NCI-H2196 treated with DMSO at 0.1 percent for 48 hours (cell line): Measurements from ENCODE around the gene GPR62.
A peak's percentile ranks its signal among the peaks of the same experiment; 100 is the strongest.
"Not testable (repeated sequence)": the region's sequence is repeated elsewhere in the genome, so short reads cannot be mapped to it uniquely, and the experiment has no call there.

Experiments
- DNase-seq: peaks from one replicate; lab custom pipeline; 2025; ENCODE audit not compliant: unreplicated experiment; lab: John Stamatoyannopoulos, UW

Gene GPR62

DNA sequence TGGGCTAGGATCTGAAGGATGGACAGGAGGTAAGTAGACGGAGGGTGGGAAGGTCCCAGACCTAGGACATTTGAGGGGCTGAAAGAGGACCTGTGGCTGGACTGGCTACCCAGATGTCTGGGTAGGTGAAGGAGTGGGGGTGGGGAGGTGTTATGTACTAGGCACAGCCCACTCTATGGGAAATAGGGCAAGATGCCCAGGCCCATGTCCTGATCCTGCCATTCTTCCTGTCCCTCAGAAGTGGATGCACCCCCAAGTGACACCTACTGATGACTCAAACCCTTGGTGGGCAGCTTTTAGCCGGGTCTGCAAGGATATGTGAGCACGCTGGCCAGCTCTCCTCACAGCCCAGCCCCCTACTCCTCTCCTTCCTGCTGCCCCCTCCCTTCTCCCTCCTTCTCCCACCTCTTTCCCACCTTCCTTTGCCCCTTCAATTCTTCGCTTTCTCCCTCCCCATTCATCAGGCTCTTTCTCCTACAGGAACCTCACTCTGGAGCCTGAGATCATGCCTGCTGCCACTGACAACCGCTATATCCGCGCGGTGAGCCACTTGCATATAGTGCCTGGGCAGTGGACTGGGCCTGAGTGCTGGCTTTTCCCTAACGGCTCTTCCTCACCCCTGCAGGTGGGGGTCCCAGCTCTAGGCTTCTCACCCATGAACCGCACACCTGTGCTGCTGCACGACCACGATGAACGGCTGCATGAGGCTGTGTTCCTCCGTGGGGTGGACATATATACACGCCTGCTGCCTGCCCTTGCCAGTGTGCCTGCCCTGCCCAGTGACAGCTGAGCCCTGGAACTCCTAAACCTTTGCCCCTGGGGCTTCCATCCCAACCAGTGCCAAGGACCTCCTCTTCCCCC lies 33.3 kb downstream of the GPR62 start:
- DNase-seq, result no peak

DNA sequence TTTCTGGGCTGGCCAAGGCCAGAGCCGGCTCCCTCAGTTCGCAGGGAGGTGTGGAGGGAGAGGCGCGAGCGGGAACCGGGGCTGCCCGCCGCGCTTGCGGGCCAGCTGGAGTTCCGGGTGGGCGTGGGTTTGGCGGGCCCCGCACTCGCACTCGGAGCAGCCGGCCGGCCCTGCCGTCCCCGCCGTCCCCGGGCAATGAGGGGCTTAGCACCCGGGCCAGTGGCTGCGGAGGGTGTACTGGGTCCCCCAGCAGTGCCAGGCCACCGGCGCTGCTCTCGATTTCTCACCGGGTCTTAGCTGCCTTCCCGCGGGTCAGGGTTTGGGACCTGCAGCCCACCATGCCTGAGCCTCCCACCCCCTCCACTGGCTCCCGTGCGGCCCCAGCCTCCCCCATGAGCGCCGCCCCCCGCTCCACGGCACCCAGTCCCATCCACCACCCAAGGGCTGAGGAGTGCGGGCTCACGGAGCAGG lies 35.4 kb downstream of the GPR62 start:
- not testable (repeated sequence) for DNase-seq

DNA sequence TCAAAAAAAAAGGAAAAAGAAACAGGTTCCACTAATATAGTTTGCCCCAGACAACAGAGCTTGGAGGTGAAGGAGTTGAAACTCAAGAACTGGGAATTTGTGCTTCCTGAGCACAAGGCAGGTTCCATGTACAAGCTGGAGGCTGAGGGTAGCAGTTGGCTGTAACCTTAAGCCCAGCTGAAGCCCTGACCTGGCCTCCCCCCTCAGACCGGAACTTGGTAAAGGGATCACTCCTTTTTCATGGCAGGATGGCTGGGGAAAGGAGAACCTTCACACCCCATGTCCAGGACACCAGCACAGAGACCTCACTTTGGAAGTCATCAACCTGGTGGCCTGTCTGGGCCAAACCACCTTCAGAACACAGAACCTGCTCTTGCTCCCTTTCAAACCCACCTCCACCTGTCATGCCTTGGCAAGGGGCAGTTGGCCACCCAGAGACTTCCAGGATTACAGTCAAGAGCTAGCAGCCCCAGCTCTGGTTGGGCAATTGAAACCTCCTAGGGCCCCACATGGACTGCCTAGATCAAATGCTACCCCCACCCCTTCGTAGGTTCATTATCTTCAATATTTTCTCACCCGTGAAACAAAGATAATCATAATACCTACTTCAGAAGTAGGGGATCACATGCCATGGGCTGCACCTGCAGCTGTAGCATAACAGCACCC lies 37.0 kb downstream of the GPR62 start:
- DNase-seq, result no peak

DNA sequence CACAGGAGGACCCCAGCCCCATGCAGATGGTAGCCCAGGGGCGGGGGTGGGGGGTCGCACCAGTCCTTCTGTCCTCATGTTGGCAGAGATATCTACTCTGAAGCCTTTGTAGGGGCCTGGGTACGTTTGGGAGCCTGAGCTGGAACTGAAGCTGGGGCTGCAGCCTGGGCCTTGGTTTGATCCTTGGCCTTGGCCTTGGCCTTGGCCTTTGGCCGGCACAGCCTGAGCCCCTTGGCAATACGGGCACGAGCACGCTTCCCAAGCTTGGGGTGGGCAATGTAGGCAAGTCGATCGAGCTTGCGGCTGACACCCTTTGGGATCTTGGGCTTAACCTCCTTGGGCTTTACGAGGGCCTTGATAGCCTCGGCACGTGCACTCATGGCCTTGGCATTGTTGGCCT lies 38.5 kb downstream of the GPR62 start:
- DNase-seq, result not testable (repeated sequence)

DNA sequence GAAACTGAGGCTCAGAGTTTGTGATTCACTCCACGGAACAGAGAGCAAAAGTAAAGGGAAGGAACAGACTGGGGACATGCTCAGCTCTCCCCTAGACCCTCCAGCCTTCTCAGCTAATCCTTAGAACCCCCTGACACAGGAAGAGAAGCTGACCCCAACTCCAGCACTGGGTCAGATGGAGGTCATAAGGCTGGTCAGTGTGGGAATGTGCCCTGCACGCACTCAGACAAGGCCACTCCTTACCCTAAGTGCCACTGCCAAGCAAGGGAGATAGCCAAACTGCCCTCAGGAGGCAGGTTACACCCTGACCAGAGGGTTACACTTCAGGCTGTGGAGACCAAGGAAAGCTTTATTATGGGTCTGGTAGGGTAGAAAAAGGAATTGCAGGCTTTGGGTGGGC lies 39.3 kb downstream of the GPR62 start:
- DNase-seq, result no peak

DNA sequence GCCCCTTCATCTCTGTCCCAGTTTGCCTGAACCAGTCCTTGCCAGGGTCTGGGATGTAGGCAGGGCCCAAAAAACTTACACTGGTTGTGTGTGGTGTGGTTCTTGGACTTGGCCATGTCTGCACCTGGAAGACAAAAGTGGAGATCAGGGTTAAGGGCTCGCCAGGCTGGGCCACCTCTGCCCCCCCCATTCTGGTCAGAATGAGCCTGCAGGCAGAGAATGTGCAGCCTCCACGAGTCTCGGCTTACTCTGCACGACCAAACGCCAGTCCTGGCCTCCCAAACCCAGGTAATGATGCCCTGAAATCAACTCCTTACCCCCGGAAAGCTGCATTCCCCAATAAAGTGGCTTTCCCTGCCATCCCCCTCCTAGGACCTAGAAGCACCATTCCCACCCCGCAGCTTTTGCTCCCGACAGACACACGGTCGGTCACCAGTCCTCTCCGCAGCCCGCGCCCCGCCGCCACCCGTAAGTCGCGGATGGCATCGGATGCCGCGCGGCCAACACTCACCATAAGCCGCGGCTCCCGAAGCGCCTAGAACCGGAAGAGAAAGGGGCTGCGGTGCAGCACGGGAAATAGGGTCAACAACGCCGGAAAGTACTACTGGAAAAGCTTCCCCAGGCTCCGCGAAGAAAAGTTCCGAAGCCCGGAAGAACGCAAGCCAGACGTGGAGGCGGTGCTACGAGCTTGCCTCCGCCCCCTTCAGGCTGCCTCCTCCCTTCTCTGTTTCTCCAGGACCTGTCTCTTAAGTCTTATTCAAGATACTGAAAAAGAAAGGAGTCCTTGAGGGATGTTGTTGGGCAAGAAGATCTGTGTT lies 40.4 kb downstream of the GPR62 start, which contains the start of gene RPL29:
Gene RPL29 (minus strand): TSS at position 550 of the 818 bp plus-strand sequence. CDS start 434 bp downstream, at position 116.
- DNase-seq, result peak; percentile 68

DNA sequence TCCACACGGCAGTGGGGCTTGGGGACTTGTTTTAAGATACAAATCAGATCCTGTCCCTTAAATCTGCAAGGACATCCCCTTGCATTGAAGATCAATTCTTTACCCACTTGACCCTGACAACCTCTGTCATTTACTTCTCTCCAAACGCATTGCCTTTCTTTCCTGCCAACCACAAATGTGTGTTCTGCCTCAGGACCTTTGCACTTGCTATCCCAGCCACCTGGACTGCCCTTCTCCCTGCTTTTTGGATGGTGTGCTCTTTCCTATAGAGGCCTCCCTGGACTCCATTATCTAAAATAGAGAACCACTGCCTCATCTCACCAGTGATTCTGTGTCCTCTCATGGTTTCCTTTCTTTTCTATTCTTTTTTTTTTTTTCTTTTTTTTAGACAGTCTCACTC lies 42.0 kb downstream of the GPR62 start:
- DNase-seq, result no peak

DNA sequence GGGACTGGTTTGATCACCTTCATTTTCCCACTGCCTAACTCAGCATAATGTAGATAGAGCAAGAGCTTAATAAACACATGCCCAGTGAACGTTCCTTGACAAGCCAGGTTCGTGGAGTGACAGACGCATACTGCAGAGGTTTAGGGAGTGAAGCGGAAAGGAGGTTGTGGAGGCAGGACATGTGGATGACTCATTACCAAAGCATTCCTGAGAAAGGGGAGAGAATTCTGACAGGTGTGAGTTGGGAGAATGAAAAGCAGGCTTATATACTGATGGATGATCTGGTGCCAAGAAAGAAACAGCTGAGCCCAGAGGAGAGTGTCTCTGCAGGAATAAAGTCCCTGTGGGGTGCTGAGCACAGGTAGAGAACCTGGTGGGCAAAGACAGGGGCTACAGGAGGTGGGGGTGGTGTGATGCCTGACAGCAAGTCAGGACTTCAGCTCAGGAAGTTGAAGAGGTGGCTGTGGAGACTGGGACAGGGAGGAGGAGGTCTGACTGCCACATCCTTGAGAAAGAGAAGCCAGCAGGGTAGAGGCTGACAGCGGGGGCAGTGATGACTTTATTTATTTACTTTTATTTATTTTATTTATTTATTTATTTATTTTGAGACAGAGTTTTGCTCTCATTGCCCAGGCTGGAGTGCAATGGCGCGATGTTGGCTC lies 42.9 kb downstream of the GPR62 start:
- DNase-seq, result no peak

DNA sequence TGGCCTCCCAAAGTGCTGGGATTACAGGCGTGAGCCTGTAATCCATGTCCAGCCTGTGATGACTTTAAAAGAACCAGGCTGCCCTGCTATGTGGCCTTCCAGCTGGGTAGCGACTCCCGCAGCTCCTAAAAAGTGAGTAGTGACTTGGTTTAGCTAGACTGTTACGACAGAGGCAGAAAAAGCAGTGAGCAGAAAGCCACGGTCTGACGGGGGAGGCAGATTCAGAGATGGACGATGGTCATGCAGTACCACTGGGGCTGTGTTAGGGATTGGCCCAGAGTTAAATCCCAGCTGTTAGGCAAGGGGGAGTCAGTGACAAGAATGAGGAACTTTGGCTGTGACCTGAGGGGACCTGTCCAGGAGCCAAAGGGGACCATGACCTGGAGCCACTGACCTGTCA lies 43.6 kb downstream of the GPR62 start:
- no peak for DNase-seq

DNA sequence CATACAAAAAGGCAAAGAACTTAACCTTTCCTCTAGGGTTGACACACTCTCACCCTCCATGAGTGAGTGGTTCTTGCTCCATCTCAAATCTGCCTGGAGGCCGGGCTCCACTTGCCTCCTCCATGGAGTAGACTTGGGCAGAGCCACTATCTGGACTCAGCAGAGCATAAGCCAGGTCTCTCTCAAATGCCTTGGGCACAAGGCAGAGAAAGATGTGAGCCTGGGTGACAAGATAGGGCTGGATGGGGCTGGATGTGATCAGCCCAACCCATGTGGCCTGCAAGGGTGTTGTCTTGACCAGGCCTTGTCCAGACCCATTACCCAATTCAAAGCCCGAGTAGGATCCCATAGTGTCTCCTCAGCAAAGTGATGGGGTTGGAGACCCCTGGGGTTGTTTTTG lies 44.7 kb downstream of the GPR62 start:
- no peak for DNase-seq

DNA sequence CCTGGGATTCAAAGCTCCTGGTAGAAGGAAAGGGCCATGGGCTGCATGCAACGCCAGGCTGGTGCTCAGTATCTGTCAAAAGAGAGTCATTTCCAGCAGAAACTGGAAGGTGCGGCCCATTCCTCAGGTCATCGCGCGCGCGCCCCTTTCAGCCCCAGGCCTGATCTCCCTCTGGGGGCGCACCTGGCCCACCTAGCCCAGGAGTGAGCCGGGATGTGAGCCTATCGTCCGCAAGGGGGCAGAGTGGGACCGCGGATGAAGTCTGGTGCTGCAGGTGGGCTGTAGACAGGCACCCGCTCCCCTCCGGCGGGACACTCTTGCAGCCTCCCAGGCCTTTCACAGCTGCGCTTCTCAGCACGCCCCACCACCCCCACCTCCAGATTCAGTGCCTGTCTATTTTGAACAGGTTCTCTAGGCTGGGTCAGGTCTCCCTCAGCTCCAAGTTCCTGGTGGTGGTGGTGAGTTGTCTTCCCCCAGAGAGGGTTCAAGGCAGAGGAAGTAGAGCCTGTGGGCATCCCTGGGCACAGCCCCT lies 46.3 kb downstream of the GPR62 start:
- DNase-seq, result peak; percentile 5

DNA sequence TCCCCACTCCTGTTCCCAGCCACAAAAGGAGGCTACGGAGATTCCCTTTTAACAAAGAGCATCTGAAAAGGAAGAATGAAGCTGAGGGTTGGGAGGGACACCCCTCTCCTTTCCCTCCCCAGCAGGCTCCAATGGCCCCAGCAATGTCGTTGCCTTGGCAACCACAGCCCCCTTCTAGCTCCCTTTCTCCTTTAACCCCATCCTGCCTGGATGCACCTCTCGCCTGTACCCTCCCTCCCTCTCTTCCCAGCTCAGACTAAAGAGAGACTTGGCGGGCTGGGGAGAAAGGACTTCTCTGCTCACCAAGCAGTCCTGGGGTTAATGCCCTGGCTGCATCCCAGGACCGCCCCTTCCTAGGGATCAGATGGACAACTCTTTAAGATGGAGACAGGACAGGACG lies 47.6 kb downstream of the GPR62 start:
- DNase-seq, result no peak

DNA sequence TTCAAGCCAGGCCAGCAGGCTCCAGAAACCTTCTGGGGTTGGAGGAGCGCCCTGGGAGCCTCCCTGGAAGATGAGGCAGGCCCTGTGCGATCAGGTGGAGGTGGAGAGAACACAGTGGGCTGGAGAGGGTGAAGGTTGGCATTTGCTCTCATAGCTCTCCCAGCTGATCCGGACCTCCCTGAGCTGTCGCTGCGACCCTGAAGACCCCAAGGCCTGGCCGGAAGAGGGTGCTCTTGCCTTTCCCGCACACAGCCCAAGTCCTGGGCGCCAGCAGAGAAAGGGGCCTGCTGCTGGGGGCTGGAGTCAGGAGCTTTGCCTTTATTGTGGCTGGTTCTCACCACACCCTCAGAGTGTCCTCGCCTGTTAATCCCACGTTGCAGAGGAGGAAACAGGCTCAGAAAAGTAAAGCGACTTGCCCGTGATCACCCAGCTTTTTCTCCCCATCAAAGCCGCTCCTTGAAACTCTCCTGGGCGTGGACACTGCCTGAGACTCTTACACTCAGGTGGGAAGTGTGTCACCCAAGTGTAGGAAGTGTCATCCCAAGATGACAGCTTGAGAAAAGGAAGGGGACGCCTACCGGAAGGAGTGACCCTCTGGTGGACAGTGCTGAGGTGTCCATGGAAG lies 49.1 kb downstream of the GPR62 start:
- no peak for DNase-seq

DNA sequence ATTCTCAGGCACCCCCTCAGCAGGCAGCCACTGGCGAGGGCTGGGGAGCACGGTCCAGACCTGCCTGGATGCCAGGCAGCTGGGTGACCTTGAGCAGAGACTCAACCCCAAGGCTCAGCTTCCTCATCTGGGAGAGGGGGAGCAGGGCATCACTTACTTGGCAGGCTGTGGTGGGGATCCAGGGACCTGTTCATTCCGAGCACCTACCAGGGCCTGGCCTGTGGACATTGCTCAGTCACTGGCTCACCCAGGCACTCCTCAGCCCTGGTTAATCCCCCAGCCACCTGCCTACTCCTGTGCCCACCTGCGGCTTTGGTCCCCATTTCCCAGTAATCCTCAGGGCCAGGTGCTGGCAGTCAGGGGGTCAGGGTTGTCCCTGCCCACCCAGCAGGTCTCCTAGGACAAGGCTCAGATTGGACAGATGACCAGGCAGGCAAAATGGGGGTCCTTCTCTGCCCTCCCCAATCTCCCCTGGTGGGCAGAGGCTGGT lies 49.8 kb downstream of the GPR62 start:
- DNase-seq, result no peak

DNA sequence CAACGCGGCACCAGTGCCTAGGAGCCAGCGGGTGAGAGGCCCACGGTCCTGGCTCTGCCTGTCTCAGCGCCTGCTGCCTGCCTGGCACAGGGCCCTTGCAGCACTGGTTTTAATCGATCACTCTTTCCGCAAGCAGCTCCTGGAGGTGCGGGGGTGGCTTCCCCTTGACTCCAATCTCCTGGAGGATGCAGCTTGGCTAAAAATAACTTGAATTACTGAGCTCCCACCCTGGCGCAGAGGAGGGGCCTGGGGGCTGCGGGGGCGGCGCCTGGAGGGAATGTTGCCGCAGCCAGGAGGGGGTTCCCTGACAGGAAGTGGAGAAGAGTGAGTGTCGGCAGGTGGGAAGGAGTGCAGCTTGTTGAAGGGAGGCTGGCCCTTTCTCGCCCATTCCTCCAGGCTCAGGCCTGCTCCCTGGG lies 50.4 kb downstream of the GPR62 start:
- DNase-seq, result no peak

DNA sequence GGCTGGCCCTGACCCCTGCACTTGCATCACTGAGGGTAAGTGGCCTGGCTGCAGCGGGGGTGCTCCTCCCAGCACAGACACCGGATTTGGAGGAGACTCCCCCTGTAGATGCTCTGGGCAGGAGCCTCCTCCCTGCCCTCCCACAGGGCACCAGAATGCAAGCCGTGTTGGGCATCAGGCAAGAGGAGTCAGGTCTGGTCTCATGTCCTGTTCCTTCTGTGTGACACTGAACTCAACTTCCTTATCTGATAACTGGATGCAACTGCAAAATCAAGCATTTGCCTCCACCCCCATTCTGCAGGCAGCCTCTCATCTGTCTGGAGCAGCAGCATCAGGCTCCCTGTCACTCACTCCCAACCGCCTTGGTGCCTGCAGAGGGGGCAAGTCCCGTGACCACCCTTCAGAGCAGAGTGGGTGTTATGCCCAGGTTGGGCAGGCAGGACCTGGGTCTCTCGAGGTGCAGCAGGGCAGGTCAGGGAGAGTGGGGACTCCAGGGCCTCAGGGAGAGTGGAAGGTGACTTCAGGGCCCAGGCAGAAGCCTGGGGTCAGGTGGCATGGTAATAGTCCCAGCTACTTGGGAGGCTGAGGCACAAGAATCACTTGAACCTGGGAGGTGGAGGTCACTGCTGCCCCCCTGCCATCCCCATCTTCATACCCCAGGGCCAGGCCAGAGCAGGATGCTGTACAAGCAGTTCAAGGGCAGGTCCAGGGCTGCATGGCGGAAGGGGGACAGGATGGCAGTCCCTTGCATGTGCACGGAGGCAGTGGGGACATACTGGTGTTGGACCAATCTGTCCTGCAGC lies 51.0 kb downstream of the GPR62 start:
- no peak for DNase-seq

DNA sequence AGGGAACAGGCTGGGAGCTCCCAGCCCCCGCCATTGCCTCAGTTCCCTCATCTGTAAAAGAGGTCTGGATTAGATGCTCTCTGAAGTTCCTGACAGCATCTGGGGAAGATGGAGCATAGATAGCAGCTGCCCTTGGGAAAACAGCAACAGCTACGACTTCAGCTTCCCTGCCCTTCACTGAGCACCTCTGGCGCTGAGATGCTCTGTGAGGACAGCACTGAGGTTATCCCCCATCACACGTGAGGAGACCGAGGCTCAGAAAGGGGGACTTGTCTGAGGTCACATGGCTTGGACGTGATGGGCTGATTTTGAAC lies 51.6 kb downstream of the GPR62 start:
- no peak for DNase-seq
